HEK293 (cell line): Measurements from ENCODE around the gene CTSO.

Source experiments
- CTCF ChIA-PET: fragments of 350-600 bp; formaldehyde crosslinking; extraction: SDS; loops from one replicate; lab custom pipeline; 2021; ENCODE audit warnings: antibody characterized with exemption; lab: Yijun Ruan, JAX
- POLR2A ChIA-PET: fragments of 300-600 bp; formaldehyde crosslinking; extraction: SDS; loops from one replicate; lab custom pipeline; 2020; ENCODE audit warnings: antibody characterized with exemption, inconsistent platforms; lab: Yijun Ruan, JAX
- H3K27ac ChIP-seq: fragments of 200-500 bp; sonication (Bioruptor generic); 2 replicates; pipeline ENCODE4 v1.5.1; 2014; ENCODE audit warnings: low read depth, low read length, control low read depth, inconsistent platforms; ENCODE audit errors: extremely low read depth
- H3K36me3 ChIP-seq, 2 experiments: fragments of 200-500 bp in 1 of 2; sonication (Bioruptor generic) in 1 of 2; 1 replicate in 1 of 2; 2 replicates in 1 of 2; pipeline ENCODE4 v1.5.1; 2014 to 2017; ENCODE audit warnings: inconsistent platforms in 2 of 2, low read length in 2 of 2; ENCODE audit not compliant: control insufficient read depth in 2 of 2, insufficient read depth in 1 of 2
- H3K4me1 ChIP-seq: fragments of 200-500 bp; sonication (Bioruptor generic); 2 replicates; pipeline ENCODE4 v1.5.1; 2014; ENCODE audit warnings: mild to moderate bottlenecking, low read length, inconsistent platforms; ENCODE audit not compliant: control insufficient read depth, insufficient read depth
- H3K4me3 ChIP-seq: 2 replicates; pipeline ENCODE4 v1.5.1; 2011; ENCODE audit warnings: low read depth, mild to moderate bottlenecking, control low read depth, low read length, moderate library complexity
- H3K9me3 ChIP-seq: fragments of 200-500 bp; sonication (Bioruptor generic); 2 replicates; pipeline ENCODE4 v1.5.1; 2014; ENCODE audit warnings: low read depth, low read length, inconsistent platforms; ENCODE audit not compliant: control insufficient read depth, insufficient read depth
- ELK4 ChIP-seq: IDR thresholded peaks from 2 replicates; pipeline ENCODE4 v1.6.1; 2011; ENCODE audit warnings: mild to moderate bottlenecking, low read depth, low read length, borderline replicate concordance
- GLI4 ChIP-seq: fragments of 450-650 bp; formaldehyde crosslinking; IDR thresholded peaks from 2 replicates; pipeline ENCODE4 v1.5.1; 2016; ENCODE audit warnings: missing biosample characterization, missing genetic modification characterization
- KLF1 ChIP-seq: fragments of 450-650 bp; formaldehyde crosslinking; IDR thresholded peaks from 2 replicates; pipeline ENCODE4 v1.5.1; 2016; ENCODE audit warnings: missing biosample characterization, missing genetic modification characterization
- KLF10 ChIP-seq: fragments of 450-650 bp; IDR thresholded peaks from 2 replicates; pipeline ENCODE4 v1.5.1; 2018; ENCODE audit warnings: missing biosample characterization, mild to moderate bottlenecking, missing genetic modification characterization
- KLF17 ChIP-seq: fragments of 450-650 bp; formaldehyde crosslinking; IDR thresholded peaks from 2 replicates; pipeline ENCODE4 v1.5.1; 2016; ENCODE audit warnings: missing biosample characterization, missing genetic modification characterization
- PBX3 ChIP-seq: sonication (generic); formaldehyde crosslinking; IDR thresholded peaks from 2 replicates; pipeline ENCODE4 v1.8.1; 2022; ENCODE audit warnings: mild to moderate bottlenecking, moderate library complexity, missing genetic modification reagents
- PRDM1 ChIP-seq: fragments of 450-650 bp; formaldehyde crosslinking; IDR thresholded peaks from 2 replicates; pipeline ENCODE4; 2016; ENCODE audit warnings: missing biosample characterization, missing genetic modification characterization
- YY1 ChIP-seq: fragments of 450-650 bp; formaldehyde crosslinking; IDR thresholded peaks from 2 replicates; pipeline ENCODE4 v1.5.1; 2018; ENCODE audit warnings: missing biosample characterization, missing genetic modification characterization
- ZBTB21 ChIP-seq: fragments of 450-650 bp; formaldehyde crosslinking; IDR thresholded peaks from 2 replicates; pipeline ENCODE4 v1.5.1; 2017; ENCODE audit warnings: missing biosample characterization, missing genetic modification characterization
- ZNF148 ChIP-seq: fragments of 450-650 bp; formaldehyde crosslinking; IDR thresholded peaks from 2 replicates; pipeline ENCODE4 v1.5.0; 2017; ENCODE audit warnings: missing biosample characterization, missing genetic modification characterization, borderline replicate concordance
- ZNF174 ChIP-seq: fragments of 450-650 bp; formaldehyde crosslinking; IDR thresholded peaks from 2 replicates; pipeline ENCODE4 v1.5.0; 2017; ENCODE audit warnings: missing biosample characterization, mild to moderate bottlenecking, missing genetic modification characterization
- ZNF214 ChIP-seq: fragments of 450-650 bp; formaldehyde crosslinking; IDR thresholded peaks from 2 replicates; pipeline ENCODE4 v1.5.1; 2017; ENCODE audit warnings: missing biosample characterization, mild to moderate bottlenecking, missing genetic modification characterization, borderline replicate concordance
- ZNF26 ChIP-seq: fragments of 450-650 bp; formaldehyde crosslinking; IDR thresholded peaks from 2 replicates; pipeline ENCODE4 v1.5.1; 2016; ENCODE audit warnings: missing biosample characterization, missing genetic modification characterization
- ZNF292 ChIP-seq: fragments of 450-650 bp; formaldehyde crosslinking; IDR thresholded peaks from 2 replicates; pipeline ENCODE4 v1.5.1; 2016; ENCODE audit warnings: low read depth, missing biosample characterization, missing genetic modification characterization, borderline replicate concordance
- ZNF514 ChIP-seq: fragments of 450-650 bp; formaldehyde crosslinking; IDR thresholded peaks from 2 replicates; pipeline ENCODE4 v1.5.1; 2016; ENCODE audit warnings: missing biosample characterization, missing genetic modification characterization
- ZNF610 ChIP-seq: fragments of 450-650 bp; formaldehyde crosslinking; IDR thresholded peaks from 2 replicates; pipeline ENCODE4 v1.5.1; 2016; ENCODE audit warnings: missing biosample characterization, missing genetic modification characterization, borderline replicate concordance
- ZNF677 ChIP-seq: fragments of 450-650 bp; IDR thresholded peaks from 2 replicates; pipeline ENCODE4 v1.5.0; 2018; ENCODE audit warnings: missing biosample characterization, mild to moderate bottlenecking, missing genetic modification characterization, moderate library complexity
- ZNF701 ChIP-seq: fragments of 450-650 bp; formaldehyde crosslinking; IDR thresholded peaks from 2 replicates; pipeline ENCODE4 v1.5.1; 2016; ENCODE audit warnings: missing biosample characterization, missing genetic modification characterization
- ZNF785 ChIP-seq: fragments of 450-650 bp; formaldehyde crosslinking; IDR thresholded peaks from 2 replicates; pipeline ENCODE4 v1.5.1; 2016; ENCODE audit warnings: missing biosample characterization, missing genetic modification characterization
- TF ChIP-seq, protein P1 (sequence below): fragments of 450-650 bp; formaldehyde crosslinking; IDR thresholded peaks from 2 replicates; pipeline ENCODE4 v1.5.1; 2016; ENCODE audit warnings: missing biosample characterization, missing genetic modification characterization, borderline replicate concordance

CTSO gene

GRCh38 chr4:155966731-155967395 is 13.2 kb upstream of the CTSO start:
- CTCF ChIA-PET, result no interaction called here
- no peaks in the 10 kb centered on the region for H3K9me3 ChIP-seq
- H3K4me1 ChIP-seq, result no peaks in the 10 kb centered on the region
- no peak overlapping the region for H3K27ac ChIP-seq
- POLR2A ChIA-PET, result no interaction called here
- H3K4me3 ChIP-seq, result no peak overlapping the region
- no peak for TF ChIP-seq ELK4
- TF ChIP-seq ZNF148, result no peak
- TF ChIP-seq ZNF610 (tag by site-specific recombination), result no peak
- no peak for TF ChIP-seq PRDM1 (tag by site-specific recombination)
- H3K36me3 ChIP-seq, result no peaks in the 10 kb centered on the region

- Histone ChIP-seq H3K4me3 (no peak overlapping the region), H3K9me3 (no peaks in the 10 kb centered on the region), H3K4me1 (no peaks in the 10 kb centered on the region), H3K36me3 (no peaks in the 10 kb centered on the region), H3K27ac (no peak overlapping the region)
- TF ChIP-seq KLF1 (tag by site-specific recombination) (no peak), ZNF701 (tag by site-specific recombination) (no peak), GLI4 (tag by site-specific recombination) (no peak), ZBTB21 (no peak), ZNF174 (tag by site-specific recombination) (no peak), ZNF514 (tag by site-specific recombination) (no peak), ZNF214 (tag by site-specific recombination) (no peak), ZNF677 (no peak), KLF17 (tag by site-specific recombination) (no peak), PBX3 (CRISPR knock-in tag) (no peak), ZNF26 (tag by site-specific recombination) (no peak), YY1 (tag by site-specific recombination) (no peak), KLF10 (tag by site-specific recombination) (no peak), ZNF785 (tag by site-specific recombination) (no peak), ZNF292 (tag by site-specific recombination) (no peak)
- TF ChIP-seq, protein P1, sequence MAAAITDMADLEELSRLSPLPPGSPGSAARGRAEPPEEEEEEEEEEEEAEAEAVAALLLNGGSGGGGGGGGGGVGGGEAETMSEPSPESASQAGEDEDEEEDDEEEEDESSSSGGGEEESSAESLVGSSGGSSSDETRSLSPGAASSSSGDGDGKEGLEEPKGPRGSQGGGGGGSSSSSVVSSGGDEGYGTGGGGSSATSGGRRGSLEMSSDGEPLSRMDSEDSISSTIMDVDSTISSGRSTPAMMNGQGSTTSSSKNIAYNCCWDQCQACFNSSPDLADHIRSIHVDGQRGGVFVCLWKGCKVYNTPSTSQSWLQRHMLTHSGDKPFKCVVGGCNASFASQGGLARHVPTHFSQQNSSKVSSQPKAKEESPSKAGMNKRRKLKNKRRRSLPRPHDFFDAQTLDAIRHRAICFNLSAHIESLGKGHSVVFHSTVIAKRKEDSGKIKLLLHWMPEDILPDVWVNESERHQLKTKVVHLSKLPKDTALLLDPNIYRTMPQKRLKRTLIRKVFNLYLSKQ, result no peak
- CTCF ChIA-PET, result no interaction called here
- POLR2A ChIA-PET, result no interaction called here
These were observed 12.5 kb upstream of the CTSO start for GRCh38 chr4:155966171-155966570.
